ENCODE data around the gene CLEC4E.

DNA sequence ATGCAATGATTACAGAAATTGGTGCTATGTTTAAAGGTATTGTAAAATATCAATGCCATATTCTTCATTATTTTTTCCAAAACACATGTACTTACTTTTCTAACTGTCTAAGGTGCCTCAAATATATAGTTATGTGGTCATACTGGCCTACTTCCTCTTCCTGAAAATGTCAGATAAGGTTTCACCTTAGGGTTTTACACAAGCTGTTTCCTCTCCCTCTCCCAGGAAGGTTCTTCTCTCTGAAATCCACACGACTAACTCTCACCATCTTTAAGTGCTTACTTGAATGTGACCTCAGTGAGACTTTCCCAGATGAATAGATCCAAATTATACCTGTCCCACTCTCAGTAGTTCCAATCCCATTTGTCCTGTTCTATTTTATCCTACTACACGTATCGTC is 39.0 kb downstream of the CLEC4E start:
- TF ChIP-seq, protein P1, sequence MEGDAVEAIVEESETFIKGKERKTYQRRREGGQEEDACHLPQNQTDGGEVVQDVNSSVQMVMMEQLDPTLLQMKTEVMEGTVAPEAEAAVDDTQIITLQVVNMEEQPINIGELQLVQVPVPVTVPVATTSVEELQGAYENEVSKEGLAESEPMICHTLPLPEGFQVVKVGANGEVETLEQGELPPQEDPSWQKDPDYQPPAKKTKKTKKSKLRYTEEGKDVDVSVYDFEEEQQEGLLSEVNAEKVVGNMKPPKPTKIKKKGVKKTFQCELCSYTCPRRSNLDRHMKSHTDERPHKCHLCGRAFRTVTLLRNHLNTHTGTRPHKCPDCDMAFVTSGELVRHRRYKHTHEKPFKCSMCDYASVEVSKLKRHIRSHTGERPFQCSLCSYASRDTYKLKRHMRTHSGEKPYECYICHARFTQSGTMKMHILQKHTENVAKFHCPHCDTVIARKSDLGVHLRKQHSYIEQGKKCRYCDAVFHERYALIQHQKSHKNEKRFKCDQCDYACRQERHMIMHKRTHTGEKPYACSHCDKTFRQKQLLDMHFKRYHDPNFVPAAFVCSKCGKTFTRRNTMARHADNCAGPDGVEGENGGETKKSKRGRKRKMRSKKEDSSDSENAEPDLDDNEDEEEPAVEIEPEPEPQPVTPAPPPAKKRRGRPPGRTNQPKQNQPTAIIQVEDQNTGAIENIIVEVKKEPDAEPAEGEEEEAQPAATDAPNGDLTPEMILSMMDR (IDR thresholded peaks at IDR 0.05; ENCODE audit: low read length), result no peak
- no peak for TF ChIP-seq EZH2 (optimal IDR thresholded peaks at IDR 0.05; ENCODE audit: low read depth, low read length)

Measured in MM.1S (cell line).